ENCODE results near the gene CFAP58.

Gene CFAP58

DNA sequence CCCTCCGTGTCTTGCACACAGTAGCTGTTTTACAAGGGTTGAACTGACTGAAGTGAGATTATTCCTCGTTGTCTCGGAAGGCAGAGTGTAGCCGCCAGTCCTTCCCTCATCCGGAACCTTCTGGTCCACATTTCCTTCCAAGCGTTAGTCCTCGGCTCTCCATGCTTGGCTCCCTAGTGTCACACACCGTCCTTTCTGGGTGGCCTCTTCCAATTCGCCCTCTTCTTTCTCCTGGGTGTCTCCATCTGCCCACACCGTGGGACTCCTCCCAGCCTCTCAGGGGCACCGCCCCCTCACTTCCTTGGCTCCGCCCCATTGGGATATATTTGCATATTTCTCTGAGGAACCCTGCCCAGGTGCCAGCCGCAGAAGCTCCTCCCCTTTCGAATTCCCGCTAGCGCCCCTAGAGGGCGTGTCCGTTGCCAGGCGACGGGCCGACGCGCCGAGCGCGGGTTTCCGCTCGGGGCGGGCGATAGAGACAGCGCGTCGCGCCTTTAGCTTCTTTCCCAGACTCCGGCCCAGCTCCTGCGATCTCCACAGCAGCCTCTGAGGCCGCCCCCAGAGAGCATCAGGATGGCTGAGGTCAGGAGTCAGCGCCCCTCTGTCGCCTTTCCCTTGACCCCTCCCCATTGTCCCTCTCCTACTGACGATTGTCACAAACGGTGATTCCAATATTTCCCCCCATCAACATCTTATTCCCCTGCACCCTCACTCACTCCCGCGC lies at the start of gene CFAP58:
TSS of gene CFAP58 (plus strand) at position 509 of the 724 bp plus-strand sequence. CDS start at position 574, 65 bp downstream.
- DNase-seq (ENCODE audit: low read depth in 2 of 2): peak; percentile 80 to 81

DNA sequence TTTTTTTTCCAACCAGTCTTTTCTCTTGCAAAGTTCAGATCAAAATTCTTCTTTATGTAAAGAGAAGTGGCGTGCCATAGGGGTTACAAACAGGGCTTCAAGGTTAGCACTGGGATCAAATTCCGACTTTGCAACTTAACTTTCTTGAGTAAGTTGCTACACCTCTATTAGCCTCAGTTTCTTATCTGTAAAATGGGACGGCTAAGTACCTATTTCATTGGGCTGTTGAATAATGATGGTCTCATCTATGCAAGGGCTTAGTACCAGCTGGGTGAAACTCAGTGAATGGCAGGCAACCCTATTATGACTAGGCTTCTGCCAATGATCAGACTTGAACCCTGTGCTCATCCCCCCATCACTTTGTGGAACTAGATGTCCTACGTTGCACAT lies 49.3 kb upstream of the CFAP58 start:
- no peak for DNase-seq (ENCODE audit: low read depth in 2 of 2)

GRCh38 chr10:104304927-104305326 lies 48.7 kb upstream of the CFAP58 start:
- no peak for DNase-seq (ENCODE audit: low read depth in 2 of 2)

- no peak for DNase-seq (ENCODE audit: low read depth in 2 of 2)
Measured at GRCh38 chr10:104306897-104307296, 46.7 kb upstream of the CFAP58 start.

- DNase-seq (ENCODE audit: low read depth in 2 of 2): no peak
Measured at GRCh38 chr10:104307576-104308438, 45.8 kb upstream of the CFAP58 start.

DNA sequence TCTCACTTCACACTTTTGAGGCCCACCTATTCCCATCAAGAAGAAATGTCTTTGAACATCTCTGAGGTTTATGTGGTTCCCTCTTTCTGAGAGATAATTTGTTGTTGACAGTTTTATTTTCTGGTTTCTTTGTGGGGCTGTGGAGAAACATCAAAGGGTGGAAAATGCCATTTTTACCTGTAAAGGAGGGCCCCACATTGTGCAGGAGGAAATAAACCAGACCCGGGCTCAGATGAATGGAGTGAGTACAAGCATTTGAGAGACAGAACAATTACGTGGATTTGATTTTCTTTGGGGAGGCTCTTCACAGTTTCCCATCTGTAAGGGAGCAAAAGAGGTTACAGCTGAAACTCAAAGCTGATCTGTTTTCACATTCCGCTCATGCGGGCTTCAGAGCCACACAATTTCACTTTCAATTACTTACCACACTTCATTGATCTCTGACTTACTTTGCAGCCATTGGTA lies 45.2 kb upstream of the CFAP58 start:
- DNase-seq (ENCODE audit: low read depth in 2 of 2): no peak

GRCh38 chr10:104309980-104310978 lies 43.4 kb upstream of the CFAP58 start:
- DNase-seq (ENCODE audit: low read depth in 2 of 2): no peak

- DNase-seq (ENCODE audit: low read depth in 2 of 2): no peak
Measured at GRCh38 chr10:104311184-104311720, 42.4 kb upstream of the CFAP58 start.

DNA sequence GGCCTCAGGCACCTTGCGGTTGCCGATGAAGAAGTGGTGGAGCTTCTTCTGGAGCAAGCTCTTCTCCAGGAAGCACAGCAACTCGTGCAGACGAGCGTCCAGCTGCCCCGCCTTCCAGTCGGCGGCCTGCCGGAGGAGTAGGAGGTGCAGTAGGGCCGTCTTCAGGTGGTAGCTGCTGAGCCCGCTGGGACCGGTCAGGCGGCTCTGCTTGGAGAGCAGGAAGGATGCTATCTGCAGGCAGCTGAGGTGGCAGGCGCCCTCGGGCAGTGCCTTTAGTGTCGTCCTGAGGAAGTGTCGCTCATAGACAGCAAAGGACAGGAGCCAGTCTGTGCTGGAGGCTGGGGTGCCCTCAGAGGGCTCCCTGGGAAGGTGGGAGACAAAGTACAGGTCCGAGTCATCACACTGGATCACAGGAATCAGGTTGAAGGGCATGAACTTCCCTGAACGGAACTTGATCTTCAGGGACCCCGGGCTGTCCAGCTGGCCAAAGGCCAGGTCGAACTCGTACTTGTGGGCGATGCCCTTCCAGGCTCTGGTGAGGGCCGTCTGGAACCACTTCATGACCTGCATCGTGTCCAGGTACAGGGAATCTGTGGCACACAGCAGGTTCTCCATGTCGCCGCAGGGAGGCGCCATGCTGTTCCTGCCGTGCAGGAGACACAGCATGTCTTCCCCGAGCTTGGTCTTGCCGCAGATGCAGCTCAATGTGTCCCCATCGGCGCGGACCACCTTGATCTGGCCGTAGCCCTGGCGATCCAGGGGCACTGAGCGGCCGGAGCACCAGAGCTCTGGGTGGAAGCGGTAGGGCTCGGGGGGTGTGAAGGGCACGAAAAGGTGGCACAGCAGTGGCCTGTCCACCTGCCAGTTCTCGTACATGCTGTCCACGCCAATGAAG lies 38.8 kb upstream of the CFAP58 start:
- DNase-seq (ENCODE audit: low read depth in 2 of 2): no peak

- no peak for DNase-seq (ENCODE audit: low read depth in 2 of 2)
Measured at GRCh38 chr10:104315486-104315921, 38.1 kb upstream of the CFAP58 start.

DNA sequence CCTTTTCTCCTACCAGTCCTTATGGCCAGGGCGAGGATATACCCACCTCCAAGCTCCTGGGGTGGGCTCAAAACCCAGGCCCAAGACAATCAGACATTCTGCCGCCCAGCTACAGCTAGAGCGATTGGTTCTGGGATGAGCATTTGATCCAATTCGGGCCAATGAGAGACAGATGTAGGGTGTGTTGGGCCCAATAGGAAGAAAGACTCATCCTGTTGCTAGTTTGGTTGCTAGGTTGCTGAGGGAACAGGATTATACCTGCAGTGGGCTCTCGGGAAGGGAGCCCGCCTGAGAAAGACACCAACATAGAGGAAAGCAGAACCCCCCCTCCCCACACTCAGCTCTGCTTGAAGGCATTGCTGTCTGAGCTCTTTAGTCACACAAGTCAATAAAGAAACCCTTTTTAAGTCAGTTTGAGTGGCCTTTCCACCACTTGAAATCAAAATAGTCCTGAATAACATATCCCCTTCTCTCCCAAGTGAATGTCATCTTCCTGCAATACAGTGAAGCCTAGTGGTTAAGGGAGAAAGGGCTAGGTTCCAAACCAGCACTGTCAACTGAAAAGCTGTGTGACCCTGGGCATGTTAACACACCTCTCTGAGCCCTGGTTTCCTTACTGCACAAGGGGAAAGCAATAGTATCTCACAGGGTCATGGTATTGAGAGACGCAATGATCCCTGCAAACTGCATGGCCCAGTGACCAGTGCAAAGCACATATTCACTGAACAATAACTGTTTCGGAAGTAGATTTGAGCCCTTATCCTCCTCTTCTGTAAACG lies 37.1 kb upstream of the CFAP58 start:
- no peak for DNase-seq (ENCODE audit: low read depth in 2 of 2)

GRCh38 chr10:104317269-104317710 lies 36.3 kb upstream of the CFAP58 start:
- no peak for DNase-seq (ENCODE audit: low read depth in 2 of 2)

DNA sequence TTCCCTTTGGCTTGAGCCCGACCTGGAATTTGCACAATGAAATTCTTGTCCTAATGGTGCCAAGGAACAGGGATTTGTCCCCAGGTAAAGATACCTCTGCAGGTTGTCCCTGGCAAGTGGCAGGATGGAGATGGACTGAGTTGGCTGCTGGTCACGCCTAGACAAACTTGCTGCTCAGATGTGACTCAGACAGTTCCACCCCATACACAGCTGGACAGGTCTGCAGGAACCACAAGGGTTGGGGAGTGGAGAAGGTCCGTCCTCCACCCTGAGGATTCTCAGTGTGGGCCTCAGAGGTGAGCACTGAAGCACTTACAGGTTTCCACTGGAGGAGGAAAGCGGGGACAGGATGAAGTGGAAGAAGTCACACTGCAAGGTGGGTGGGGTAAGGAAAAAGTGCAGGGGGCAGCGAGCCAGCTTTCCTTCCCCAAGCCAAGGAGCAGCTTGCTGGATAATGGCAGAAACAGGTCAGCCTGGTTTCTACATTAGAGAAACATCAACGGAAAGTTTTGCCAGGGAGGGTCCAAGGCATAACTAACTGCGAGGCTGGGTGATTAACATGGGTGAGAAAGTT lies 35.8 kb upstream of the CFAP58 start:
- no peak for DNase-seq (ENCODE audit: low read depth in 2 of 2)

DNA sequence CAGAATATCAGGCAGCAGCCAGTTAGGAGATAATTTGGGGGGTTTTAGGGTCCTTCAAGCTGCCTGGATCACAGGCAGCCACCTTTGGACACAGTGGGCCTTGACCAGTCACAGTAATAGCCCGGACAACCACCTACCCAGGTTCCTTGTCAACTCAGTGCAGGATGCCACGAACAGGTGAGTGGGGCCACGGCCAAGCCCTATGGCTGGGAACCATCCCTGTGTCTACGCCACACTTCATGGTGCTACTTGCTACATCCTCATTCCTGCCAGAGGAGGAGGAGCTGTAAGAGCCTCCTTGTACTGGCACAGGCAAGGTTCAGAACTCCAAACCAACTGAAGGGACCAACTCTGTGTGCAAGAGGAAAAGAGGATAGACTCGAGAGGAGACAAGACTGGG lies 35.3 kb upstream of the CFAP58 start:
- no peak for DNase-seq (ENCODE audit: low read depth in 2 of 2)

- DNase-seq (ENCODE audit: low read depth in 2 of 2): no peak
Measured at GRCh38 chr10:104318810-104319741, 34.6 kb upstream of the CFAP58 start.

DNA sequence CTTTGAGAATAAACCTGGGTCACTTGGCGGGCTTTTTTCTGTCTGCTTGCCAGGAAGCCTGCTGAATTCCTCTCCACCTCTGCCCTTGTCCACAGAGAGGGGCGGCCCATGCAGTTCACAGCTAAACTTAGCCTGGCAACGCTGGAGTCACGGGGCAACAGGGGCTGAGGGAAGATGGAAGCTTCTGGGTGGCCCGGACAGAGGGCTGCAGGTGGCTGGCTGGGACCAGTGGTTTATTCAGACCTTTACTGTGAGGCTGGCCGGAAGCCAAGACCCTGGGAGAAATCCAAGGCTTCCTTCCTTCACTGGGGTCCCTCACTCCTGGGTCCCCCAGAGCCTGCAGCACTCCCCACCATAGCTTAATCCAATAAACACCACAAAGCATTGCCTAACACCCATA lies 32.4 kb upstream of the CFAP58 start:
- no peak for DNase-seq (ENCODE audit: low read depth in 2 of 2)

GRCh38 chr10:104321725-104322415 lies 31.8 kb upstream of the CFAP58 start:
- no peak for DNase-seq (ENCODE audit: low read depth in 2 of 2)
